ENCODE data around the gene C1orf216.

DNA sequence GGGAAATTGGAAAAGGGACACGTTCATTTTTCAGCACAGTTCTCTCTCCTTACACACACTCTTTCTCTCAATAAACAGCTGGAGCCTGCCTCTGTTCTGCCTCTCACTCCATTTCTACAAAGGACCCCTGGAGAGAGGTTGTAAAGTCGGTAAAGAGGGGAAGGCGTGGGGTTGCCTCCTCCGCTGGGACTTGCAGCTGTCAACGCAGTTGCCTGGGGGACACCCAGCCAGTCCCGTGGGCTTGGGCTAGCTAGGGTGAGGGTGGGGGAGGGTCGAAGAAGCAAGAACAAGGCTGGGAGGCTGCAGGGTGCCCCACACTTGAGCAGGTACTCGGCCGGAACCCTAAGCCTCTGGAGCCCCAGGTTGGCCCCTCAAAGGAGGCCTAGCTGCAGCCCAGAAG, 27.6 kb downstream of the C1orf216 start:
- TF ChIP-seq, protein P1, sequence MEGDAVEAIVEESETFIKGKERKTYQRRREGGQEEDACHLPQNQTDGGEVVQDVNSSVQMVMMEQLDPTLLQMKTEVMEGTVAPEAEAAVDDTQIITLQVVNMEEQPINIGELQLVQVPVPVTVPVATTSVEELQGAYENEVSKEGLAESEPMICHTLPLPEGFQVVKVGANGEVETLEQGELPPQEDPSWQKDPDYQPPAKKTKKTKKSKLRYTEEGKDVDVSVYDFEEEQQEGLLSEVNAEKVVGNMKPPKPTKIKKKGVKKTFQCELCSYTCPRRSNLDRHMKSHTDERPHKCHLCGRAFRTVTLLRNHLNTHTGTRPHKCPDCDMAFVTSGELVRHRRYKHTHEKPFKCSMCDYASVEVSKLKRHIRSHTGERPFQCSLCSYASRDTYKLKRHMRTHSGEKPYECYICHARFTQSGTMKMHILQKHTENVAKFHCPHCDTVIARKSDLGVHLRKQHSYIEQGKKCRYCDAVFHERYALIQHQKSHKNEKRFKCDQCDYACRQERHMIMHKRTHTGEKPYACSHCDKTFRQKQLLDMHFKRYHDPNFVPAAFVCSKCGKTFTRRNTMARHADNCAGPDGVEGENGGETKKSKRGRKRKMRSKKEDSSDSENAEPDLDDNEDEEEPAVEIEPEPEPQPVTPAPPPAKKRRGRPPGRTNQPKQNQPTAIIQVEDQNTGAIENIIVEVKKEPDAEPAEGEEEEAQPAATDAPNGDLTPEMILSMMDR (IDR thresholded peaks at IDR 0.05; ENCODE audit: low read length) = no peak
- no peak for TF ChIP-seq EZH2 (optimal IDR thresholded peaks at IDR 0.05; ENCODE audit: low read depth, low read length)

Measured in MM.1S (cell line).